ENCODE measurements around the gene UFC1.
"Not testable (repeated sequence)": the region's sequence is repeated elsewhere in the genome, so short reads cannot be mapped to it uniquely, and the experiment has no call there.

Gene UFC1

GRCh38 chr1:161153682-161154337, at the start of gene UFC1:
Gene UFC1 (plus strand): TSS chr1:161153978. CDS start chr1:161153998, 20 bp downstream.
- DNase-seq (ENCODE audit: low spot score), result peak; percentile 93

- no peak for DNase-seq (ENCODE audit: low spot score)
Observed at GRCh38 chr1:161106431-161106830, 47.3 kb upstream of the UFC1 start.

- no peak for DNase-seq (ENCODE audit: low spot score)
Observed at GRCh38 chr1:161111117-161111516, 42.7 kb upstream of the UFC1 start.

- no peak for DNase-seq (ENCODE audit: low spot score)
Observed at GRCh38 chr1:161111527-161111926, 42.3 kb upstream of the UFC1 start.

GRCh38 chr1:161113915-161114314, 39.9 kb upstream of the UFC1 start:
- no peak for DNase-seq (ENCODE audit: low spot score)

- no peak for DNase-seq (ENCODE audit: low spot score)
Observed at GRCh38 chr1:161114556-161114955, 39.2 kb upstream of the UFC1 start.

GRCh38 chr1:161115132-161115711, 38.6 kb upstream of the UFC1 start:
- DNase-seq (ENCODE audit: low spot score), result peak; percentile 53

- not testable (repeated sequence) for DNase-seq (ENCODE audit: low spot score)
Observed at GRCh38 chr1:161115961-161116360, 37.8 kb upstream of the UFC1 start.

- DNase-seq (ENCODE audit: low spot score), result peak; percentile 76
Observed at GRCh38 chr1:161117759-161118581, 35.8 kb upstream of the UFC1 start, which contains the start of the genes NIT1 and PFDN2. Gene NIT1 (plus strand): TSS chr1:161118105. CDS start chr1:161118177, 72 bp downstream. Gene PFDN2 (minus strand): TSS chr1:161118037. CDS start chr1:161118026, 11 bp downstream.

- peak; percentile 71 for DNase-seq (ENCODE audit: low spot score)
Observed at GRCh38 chr1:161119092-161119903, 34.5 kb upstream of the UFC1 start.

- DNase-seq (ENCODE audit: low spot score), result no peak
Observed at GRCh38 chr1:161121042-161121650, 32.6 kb upstream of the UFC1 start.

- no peak for DNase-seq (ENCODE audit: low spot score)
Observed at GRCh38 chr1:161121834-161122233, 31.9 kb upstream of the UFC1 start.

- DNase-seq (ENCODE audit: low spot score), result no peak
Observed at GRCh38 chr1:161122967-161123366, 30.8 kb upstream of the UFC1 start.

- no peak for DNase-seq (ENCODE audit: low spot score)
Observed at GRCh38 chr1:161127649-161128048, 26.1 kb upstream of the UFC1 start.

- no peak for DNase-seq (ENCODE audit: low spot score)
Observed at GRCh38 chr1:161128591-161129420, 25.0 kb upstream of the UFC1 start.

GRCh38 chr1:161130266-161130665, 23.5 kb upstream of the UFC1 start:
- no peak for DNase-seq (ENCODE audit: low spot score)

- DNase-seq (ENCODE audit: low spot score), result no peak
Observed at GRCh38 chr1:161131523-161132409, 22.0 kb upstream of the UFC1 start.

GRCh38 chr1:161132410-161133219, 21.2 kb upstream of the UFC1 start, which contains the start of gene DEDD:
Gene DEDD (minus strand): TSS chr1:161132667. CDS start chr1:161124462, 8,205 bp downstream.
- peak; percentile 95 for DNase-seq (ENCODE audit: low spot score)

Data from CD4-positive, alpha-beta T cell treated with Interleukin-2 at 100 ng/mL for 4 hours (primary cell).